Activated CD4-positive, alpha-beta T cell treated with anti-CD3 and anti-CD28 coated beads for 36 hours (primary cell): Measurements from ENCODE around the gene WNT2. TPM values are rescaled to one million over a fixed set of nuclear protein-coding genes. Genes with fewer than 3 reads are reported as not detected.
"Not testable (repeated sequence)": the region's sequence is repeated elsewhere in the genome, so short reads cannot be mapped to it uniquely, and the experiment has no call there.

Experiments used
- ATAC-seq: fragments of 200-7000 bp; cut with Tn5 transposase; one replicate; pipeline ENCODE4 v1.10.0; 2021; ENCODE audit warnings: mild to moderate bottlenecking, moderate library complexity
- CTCF ChIA-PET: fragments of 350-600 bp; sonication (Branson Sonifier 250); formaldehyde crosslinking; loops from one replicate; lab custom pipeline; 2021; ENCODE audit warnings: antibody characterized with exemption; lab: Charles Lee
- POLR2A ChIA-PET: fragments of 350-600 bp; sonication (Branson Sonifier 250); formaldehyde crosslinking; loops from one replicate; lab custom pipeline; 2021; ENCODE audit warnings: antibody characterized with exemption, inconsistent platforms; lab: Charles Lee
- DNase-seq: peaks from one replicate; pipeline ENCODE4 v3.0.0-alpha.2; 2020
- H3K27ac Mint-ChIP-seq: one replicate; pipeline ENCODE4 v1.8.0; 2021; ENCODE audit warnings: mixed read lengths
- H3K27me3 Mint-ChIP-seq: one replicate; pipeline ENCODE4 v1.8.0; 2021; ENCODE audit warnings: mixed read lengths
- H3K36me3 Mint-ChIP-seq: one replicate; pipeline ENCODE4 v1.8.0; 2021; ENCODE audit warnings: low read depth, mixed read lengths
- H3K4me1 Mint-ChIP-seq: one replicate; pipeline ENCODE4 v1.8.0; 2021; ENCODE audit warnings: mixed read lengths
- H3K4me3 Mint-ChIP-seq: one replicate; pipeline ENCODE4 v1.8.0; 2021; ENCODE audit warnings: mild to moderate bottlenecking, moderate library complexity, mixed read lengths
- H3K9me3 Mint-ChIP-seq: one replicate; pipeline ENCODE4 v1.8.0; 2021; ENCODE audit warnings: low read depth, mixed read lengths
- intact Hi-C, 2 experiments: fragments of 100-400 bp; cut with DNase I in 1 of 2; cut with micrococcal nuclease in 1 of 2; formaldehyde crosslinking; loops; one replicate each; pipeline versions ENCODE4 v1.14.2 to v1.15.1; 2022 to 2024; cut with DNase I, micrococcal nuclease
- total RNA-seq, 2 experiments: library from RNA; stranded (reverse); gene quantifications; one replicate each; pipeline ENCODE4 v1.2.3, GENCODE V29; 2021

The WNT2 gene
- total RNA-seq, 2 experiments from 2014 or later: not detected

DNA sequence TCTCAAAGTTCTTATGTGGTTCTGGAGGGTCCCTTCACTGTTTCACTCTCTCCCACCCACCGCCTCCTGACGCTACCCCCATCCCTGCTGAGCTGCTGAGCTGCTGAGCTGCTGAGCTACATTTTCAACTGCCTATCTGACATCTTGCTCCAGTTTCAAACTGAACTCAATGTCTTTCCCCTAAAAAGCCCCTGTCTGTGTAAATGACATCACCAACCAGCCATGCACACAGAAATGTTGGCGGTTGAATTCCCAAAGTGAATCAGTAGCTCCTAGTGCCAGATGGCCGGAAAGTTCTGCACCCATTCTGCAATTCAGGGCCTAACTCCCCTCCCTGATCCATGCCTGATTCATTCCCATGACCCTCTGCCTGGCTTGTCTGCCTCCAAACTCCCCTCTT is 71.2 kb downstream of the WNT2 start:
- Mint-ChIP-seq H3K36me3 (no peaks in the 10 kb centered on the region), H3K4me1 (no peaks in the 10 kb centered on the region), H3K27me3 (peaks cover 6% of the 10 kb centered on the region), H3K4me3 (no peak overlapping the region), H3K27ac (no peak overlapping the region), H3K9me3 (no peaks in the 10 kb centered on the region)
- intact Hi-C loops: no loop called here
- CTCF ChIA-PET: no interaction called here
- ATAC-seq: no peak
- no peak for DNase-seq
- POLR2A ChIA-PET: no interaction called here

DNA sequence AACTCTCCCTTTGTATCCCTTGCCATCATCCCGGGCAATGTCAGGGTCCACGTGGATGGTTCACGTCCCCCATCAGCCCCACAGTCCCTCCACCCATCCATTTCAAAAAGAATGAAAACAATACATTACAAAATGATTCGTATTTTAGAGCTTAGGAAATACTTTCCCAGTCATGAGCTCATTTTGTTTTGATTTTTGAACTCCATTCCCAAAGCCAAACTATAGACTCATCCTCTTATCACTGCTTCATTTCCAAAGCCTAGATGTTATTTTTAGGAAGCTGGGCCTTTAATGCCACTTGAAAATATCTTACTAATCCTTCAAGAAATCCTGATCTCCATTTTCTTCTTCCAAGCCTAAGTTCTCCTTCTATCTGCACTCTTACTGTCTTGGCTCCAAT is 72.1 kb downstream of the WNT2 start:
- H3K4me1 Mint-ChIP-seq: no peaks in the 10 kb centered on the region
- ChIA-PET CTCF (interaction anchor here (0.6 to 1.5 kb wide), 2 partner anchors 12 to 721 kb away, joined by 3 to 4 read pairs; no protein-coding TSS in a partner anchor), POLR2A (no interaction called here)
- intact Hi-C loops: no loop called here
- H3K4me3 Mint-ChIP-seq: no peak overlapping the region
- ATAC-seq (no peak), DNase-seq (no peak)
- H3K27me3 Mint-ChIP-seq: peaks cover 5% of the 10 kb centered on the region
- no peak overlapping the region for H3K27ac Mint-ChIP-seq
- H3K36me3 Mint-ChIP-seq: no peaks in the 10 kb centered on the region
- H3K9me3 Mint-ChIP-seq: no peaks in the 10 kb centered on the region

DNA sequence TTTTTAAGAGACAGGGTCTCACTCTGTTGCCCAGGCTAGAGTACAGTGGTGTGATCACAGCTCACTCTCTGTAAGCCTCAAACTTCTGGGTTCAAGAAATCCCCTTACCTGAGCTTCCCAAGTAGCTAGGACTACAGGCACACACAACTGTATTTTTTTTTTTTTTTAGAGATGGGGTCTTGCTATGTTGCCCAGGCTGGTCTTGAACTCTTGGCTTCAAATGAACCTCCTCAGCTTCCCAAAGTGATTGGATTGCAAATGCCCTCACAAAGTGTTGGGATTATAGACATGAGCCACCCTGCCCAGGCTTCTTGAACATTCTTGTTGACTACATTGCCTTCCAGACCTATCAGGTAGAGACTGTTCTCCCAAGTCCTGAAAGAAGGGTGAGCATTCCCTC is 72.6 kb downstream of the WNT2 start:
- ChIA-PET CTCF (interaction anchor here (1.5 kb wide), 1 partner anchor 13 kb away, joined by 4 read pairs; no protein-coding TSS in a partner anchor), POLR2A (no interaction called here)
- H3K36me3 Mint-ChIP-seq: no peaks in the 10 kb centered on the region
- H3K9me3 Mint-ChIP-seq: no peaks in the 10 kb centered on the region
- no peak for DNase-seq
- H3K4me3 Mint-ChIP-seq: no peak overlapping the region
- no peak overlapping the region for H3K27ac Mint-ChIP-seq
- H3K4me1 Mint-ChIP-seq: no peaks in the 10 kb centered on the region
- H3K27me3 Mint-ChIP-seq: peaks cover 5% of the 10 kb centered on the region
- no peak for ATAC-seq
- intact Hi-C loops: no loop called here

DNA sequence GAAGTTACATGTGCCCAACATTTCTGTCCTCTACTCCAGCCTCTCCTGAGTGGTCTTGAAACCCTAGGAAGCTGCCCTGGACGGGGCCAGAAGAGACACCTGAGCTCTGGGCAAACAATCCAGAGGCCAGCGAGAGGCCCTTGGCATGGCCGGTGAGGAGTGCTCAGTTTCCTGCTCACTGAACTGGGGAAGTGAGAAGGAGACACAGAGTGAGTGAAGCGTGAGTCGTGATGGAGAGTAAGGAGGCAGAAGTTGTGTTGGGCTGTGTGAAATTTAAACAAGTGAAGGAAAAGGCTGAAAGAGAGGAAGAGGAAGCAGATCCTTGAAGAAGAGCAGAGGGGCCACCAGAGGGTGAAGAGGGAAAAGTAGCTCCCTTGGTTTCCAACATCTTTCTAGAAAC is 73.2 kb downstream of the WNT2 start:
- DNase-seq (no peak), ATAC-seq (no peak)
- CTCF ChIA-PET: interaction anchor here (0.6 to 1.5 kb wide), 2 partner anchors 13 to 899 kb away, joined by 3 to 4 read pairs; no protein-coding TSS in a partner anchor
- Mint-ChIP-seq H3K4me3 (no peak overlapping the region), H3K9me3 (no peaks in the 10 kb centered on the region), H3K27me3 (peaks cover 2% of the 10 kb centered on the region), H3K27ac (no peak overlapping the region), H3K4me1 (no peaks in the 10 kb centered on the region), H3K36me3 (no peaks in the 10 kb centered on the region)
- POLR2A ChIA-PET: no interaction called here
- intact Hi-C loops: no loop called here

DNA sequence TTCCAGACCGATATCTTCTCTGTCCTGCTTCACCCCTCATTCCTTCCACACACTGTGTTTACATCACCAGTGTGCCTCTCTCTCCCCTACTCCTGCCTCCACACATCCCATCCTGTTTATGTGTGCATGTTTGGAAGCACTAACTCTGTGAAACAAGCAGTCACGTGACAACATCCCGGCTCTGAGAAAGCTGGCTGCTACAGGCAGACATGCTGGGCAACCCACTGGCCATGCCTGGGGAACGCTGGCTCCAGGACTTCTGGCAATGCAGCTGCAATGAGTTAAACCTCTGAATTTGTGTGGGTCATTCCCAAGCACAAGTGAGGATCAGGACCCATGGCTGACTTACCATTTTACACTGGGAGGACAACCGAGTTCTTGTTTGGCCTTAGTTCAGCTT is 74.0 kb downstream of the WNT2 start:
- ChIA-PET POLR2A (no interaction called here), CTCF (interaction anchor here (0.6 kb wide), 2 partner anchors 20 to 900 kb away, joined by 3 read pairs; no protein-coding TSS in a partner anchor)
- ATAC-seq (no peak), DNase-seq (no peak)
- no peak overlapping the region for H3K27ac Mint-ChIP-seq
- no peaks in the 10 kb centered on the region for H3K4me1 Mint-ChIP-seq
- no peaks in the 10 kb centered on the region for H3K36me3 Mint-ChIP-seq
- intact Hi-C loops: no loop called here
- H3K4me3 Mint-ChIP-seq: no peak overlapping the region
- no peaks in the 10 kb centered on the region for H3K9me3 Mint-ChIP-seq
- peaks cover 2% of the 10 kb centered on the region for H3K27me3 Mint-ChIP-seq

DNA sequence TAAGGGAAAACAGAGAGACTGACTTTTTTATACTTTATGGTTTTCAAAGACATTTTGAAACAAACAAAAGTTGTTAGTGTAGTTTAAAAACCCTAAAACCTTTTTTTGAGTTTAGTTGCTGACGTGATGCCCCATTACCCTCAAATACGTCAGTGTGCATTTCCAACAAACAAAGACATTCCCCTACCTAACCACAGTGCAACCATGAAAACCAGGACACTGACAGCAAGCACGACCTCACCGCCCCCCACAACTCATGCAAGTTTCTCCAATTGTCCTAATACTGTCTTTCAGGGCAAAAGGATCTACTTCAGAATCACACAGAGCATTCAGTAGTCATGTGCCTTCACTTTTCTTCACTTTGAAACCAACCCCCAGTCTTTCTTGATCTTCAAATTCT is 75.0 kb downstream of the WNT2 start:
- Mint-ChIP-seq H3K4me1 (no peaks in the 10 kb centered on the region), H3K27ac (no peak overlapping the region), H3K36me3 (no peaks in the 10 kb centered on the region), H3K27me3 (peaks cover 5% of the 10 kb centered on the region), H3K9me3 (no peaks in the 10 kb centered on the region), H3K4me3 (no peak overlapping the region)
- no peak for ATAC-seq
- no peak for DNase-seq
- POLR2A ChIA-PET: no interaction called here
- intact Hi-C loops: no loop called here
- CTCF ChIA-PET: no interaction called here

DNA sequence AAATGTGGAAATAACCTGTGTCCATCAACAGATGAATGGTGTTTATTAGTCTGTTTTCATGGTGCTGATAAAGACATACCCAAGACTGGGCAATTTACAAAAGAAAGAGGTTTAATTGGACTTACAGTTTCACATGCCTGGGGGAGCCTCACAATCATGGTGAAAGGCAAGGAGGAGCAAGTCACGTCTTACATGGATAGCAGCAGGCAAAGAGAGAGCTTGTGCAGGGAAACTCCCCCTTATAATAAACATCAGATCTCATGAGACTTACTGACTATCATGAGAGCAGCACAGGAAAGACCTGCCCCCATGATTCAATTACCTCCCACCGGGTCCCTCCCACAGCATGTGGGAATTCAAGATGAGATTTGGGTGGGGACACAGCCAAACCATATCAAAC is 77.2 kb downstream of the WNT2 start:
- H3K36me3 Mint-ChIP-seq, CTCF ChIA-PET, H3K4me1 Mint-ChIP-seq, H3K4me3 Mint-ChIP-seq, POLR2A ChIA-PET, intact Hi-C loops, ATAC-seq, DNase-seq, H3K27ac Mint-ChIP-seq, H3K9me3 Mint-ChIP-seq: not testable (repeated sequence)
- peaks cover 12% of the 10 kb centered on the region for H3K27me3 Mint-ChIP-seq

DNA sequence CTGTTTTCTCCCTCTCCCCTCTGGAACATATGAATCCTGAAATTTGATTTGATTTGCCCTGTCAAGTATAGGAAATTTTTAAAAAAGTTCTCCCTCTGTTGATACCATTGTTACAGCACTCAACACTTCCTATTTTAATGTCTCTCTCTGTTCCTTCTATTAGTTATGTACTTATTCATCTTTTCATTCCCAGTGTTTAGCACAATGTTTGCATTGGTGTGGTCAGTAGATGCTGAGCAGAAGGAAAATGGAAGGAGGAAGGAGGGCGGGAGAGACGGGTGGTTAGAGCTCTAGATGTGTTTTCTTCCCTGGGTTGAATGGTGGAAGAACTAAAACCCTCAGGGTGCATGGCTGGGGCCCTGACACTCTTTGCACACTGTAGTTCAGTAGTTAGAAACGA is 79.5 kb downstream of the WNT2 start:
- Mint-ChIP-seq H3K4me3 (no peak overlapping the region), H3K27me3 (peaks cover 17% of the 10 kb centered on the region), H3K9me3 (no peaks in the 10 kb centered on the region), H3K27ac (no peak overlapping the region), H3K4me1 (no peaks in the 10 kb centered on the region), H3K36me3 (no peaks in the 10 kb centered on the region)
- DNase-seq (no peak), ATAC-seq (no peak)
- intact Hi-C loops: no loop called here
- CTCF ChIA-PET: interaction anchor here (0.7 kb wide), 1 partner anchor 20 kb away, joined by 3 read pairs; no protein-coding TSS in a partner anchor
- POLR2A ChIA-PET: interaction anchor here (0.6 kb wide), 1 partner anchor 950 kb away, joined by 3 read pairs; no protein-coding TSS in a partner anchor

DNA sequence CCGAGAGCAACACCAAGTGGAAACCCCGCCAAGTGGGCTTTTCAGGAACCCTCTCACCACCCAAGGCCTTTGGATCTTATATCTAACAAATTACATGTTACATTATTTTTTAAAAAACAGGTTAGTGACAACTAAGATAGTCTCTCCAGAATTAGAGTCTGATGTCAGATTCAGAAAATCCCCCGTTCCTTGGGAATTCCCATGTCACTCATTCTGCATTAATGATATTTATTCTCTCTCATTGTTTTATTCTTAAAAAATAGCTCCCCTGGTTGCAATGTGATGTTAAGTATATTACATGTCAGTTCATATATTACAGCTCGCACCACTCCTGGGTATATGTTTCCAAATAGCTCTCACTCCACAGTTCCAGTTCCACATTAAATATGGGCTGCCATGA is 81.8 kb downstream of the WNT2 start:
- H3K27me3 Mint-ChIP-seq: peaks cover 19% of the 10 kb centered on the region
- POLR2A ChIA-PET: no interaction called here
- no peak overlapping the region for H3K4me3 Mint-ChIP-seq
- no peak overlapping the region for H3K27ac Mint-ChIP-seq
- ATAC-seq (no peak), DNase-seq (no peak)
- H3K4me1 Mint-ChIP-seq: no peaks in the 10 kb centered on the region
- H3K36me3 Mint-ChIP-seq: no peaks in the 10 kb centered on the region
- intact Hi-C loops: no loop called here
- CTCF ChIA-PET: no interaction called here
- no peaks in the 10 kb centered on the region for H3K9me3 Mint-ChIP-seq

DNA sequence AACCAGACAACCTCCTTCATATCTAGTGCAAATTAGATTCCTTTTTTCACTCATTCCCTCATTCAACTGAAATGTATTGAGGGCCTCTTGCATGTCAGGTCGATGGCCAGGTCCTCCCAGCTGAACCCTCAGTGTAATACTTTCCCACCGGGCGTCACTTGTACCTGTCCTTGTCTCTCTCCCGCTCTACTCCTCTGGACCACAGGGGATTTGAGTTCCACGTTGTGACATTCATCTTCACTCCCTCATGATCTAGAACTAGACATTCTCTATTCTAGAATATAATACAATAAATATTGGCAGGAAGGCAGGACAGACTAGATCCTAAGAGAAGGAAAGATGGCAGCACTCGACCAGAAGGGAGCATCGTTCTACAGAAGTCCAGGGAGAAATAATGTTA is 83.9 kb downstream of the WNT2 start:
- H3K36me3 Mint-ChIP-seq: no peaks in the 10 kb centered on the region
- no peak overlapping the region for H3K4me3 Mint-ChIP-seq
- no peak overlapping the region for H3K27ac Mint-ChIP-seq
- ChIA-PET POLR2A (no interaction called here), CTCF (no interaction called here)
- peaks cover 21% of the 10 kb centered on the region for H3K27me3 Mint-ChIP-seq
- ATAC-seq (no peak), DNase-seq (no peak)
- intact Hi-C loops: no loop called here
- H3K4me1 Mint-ChIP-seq: no peaks in the 10 kb centered on the region
- no peaks in the 10 kb centered on the region for H3K9me3 Mint-ChIP-seq

DNA sequence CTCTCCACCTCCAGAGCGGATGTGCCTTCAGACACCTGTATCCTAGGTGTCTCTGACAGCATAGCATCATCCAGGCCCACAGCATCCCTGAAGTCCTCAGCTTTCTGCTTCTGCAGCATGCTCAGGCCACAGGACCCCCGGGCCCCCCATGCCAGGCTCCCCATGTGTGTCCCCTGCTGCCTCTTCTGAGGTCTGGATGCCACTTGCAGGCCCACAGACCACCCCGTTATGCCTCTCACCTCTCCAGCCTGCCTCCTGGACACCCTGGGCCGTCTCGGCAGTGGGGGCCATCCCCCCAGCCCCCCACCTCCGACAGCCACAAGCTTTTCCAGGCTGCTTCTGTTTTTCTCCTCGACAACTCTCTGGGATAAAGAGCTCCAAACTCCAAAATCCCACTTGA is 84.4 kb downstream of the WNT2 start:
- Mint-ChIP-seq H3K27me3 (peaks cover 21% of the 10 kb centered on the region), H3K27ac (no peak overlapping the region), H3K9me3 (no peaks in the 10 kb centered on the region), H3K4me1 (no peaks in the 10 kb centered on the region), H3K36me3 (no peaks in the 10 kb centered on the region), H3K4me3 (no peak overlapping the region)
- intact Hi-C loops: no loop called here
- no peak for ATAC-seq
- ChIA-PET POLR2A (no interaction called here), CTCF (no interaction called here)
- no peak for DNase-seq

DNA sequence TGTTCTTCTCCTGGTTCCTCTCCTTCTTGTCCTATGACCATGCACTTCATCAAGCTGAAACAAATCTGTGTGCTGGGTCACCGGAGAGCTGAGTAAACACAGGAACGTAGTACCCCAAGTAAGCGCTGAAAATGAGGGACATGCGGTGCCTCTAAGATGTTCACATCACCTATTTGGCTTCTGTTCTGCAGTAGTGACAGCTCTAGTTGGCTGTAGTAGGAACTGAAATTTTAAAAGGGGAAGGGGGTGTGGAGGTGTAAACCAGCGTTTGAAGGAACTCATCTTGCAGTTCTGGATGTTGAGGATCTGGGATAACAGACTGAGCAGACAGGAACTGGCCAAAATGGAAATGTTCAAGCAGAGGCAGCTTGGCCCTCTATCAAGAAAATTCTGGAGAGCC is 85.2 kb downstream of the WNT2 start:
- DNase-seq (no peak), ATAC-seq (no peak)
- Mint-ChIP-seq H3K4me1 (no peaks in the 10 kb centered on the region), H3K36me3 (no peaks in the 10 kb centered on the region), H3K4me3 (no peak overlapping the region), H3K27me3 (peaks cover 16% of the 10 kb centered on the region), H3K27ac (no peak overlapping the region), H3K9me3 (no peaks in the 10 kb centered on the region)
- ChIA-PET CTCF (no interaction called here), POLR2A (no interaction called here)
- intact Hi-C loops: no loop called here

DNA sequence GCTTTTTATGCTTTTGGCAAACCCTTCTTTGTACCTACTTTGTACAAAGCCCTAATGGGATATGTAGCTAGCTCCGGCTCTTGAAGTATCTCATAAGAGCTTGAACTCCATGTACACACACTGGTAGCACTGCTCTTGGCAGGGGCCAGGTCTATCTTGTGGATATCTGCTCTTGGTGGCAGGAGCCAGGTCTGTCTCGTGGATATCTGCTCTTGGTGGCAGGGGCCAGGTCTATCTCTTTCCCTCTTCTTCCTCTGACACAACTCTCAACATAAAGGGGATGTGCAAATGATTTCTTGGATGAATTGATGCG is 91.9 kb downstream of the WNT2 start:
- POLR2A ChIA-PET: no interaction called here
- no peak overlapping the region for H3K4me3 Mint-ChIP-seq
- H3K27me3 Mint-ChIP-seq: peaks cover 2% of the 10 kb centered on the region
- CTCF ChIA-PET: no interaction called here
- H3K9me3 Mint-ChIP-seq: no peaks in the 10 kb centered on the region
- no peak overlapping the region for H3K27ac Mint-ChIP-seq
- H3K36me3 Mint-ChIP-seq: no peaks in the 10 kb centered on the region
- intact Hi-C loops: no loop called here
- no peak for ATAC-seq
- DNase-seq: no peak
- H3K4me1 Mint-ChIP-seq: no peaks in the 10 kb centered on the region
